ENCODE measurements around the gene FHOD1.

GRCh38 chr16:67247192-67248072 lies at the start of gene FHOD1:
- TF ChIP-seq EZH2 (IDR thresholded peaks at IDR 0.05; ENCODE audit: borderline replicate concordance, low read length), result no peak
- TF ChIP-seq, protein P1, sequence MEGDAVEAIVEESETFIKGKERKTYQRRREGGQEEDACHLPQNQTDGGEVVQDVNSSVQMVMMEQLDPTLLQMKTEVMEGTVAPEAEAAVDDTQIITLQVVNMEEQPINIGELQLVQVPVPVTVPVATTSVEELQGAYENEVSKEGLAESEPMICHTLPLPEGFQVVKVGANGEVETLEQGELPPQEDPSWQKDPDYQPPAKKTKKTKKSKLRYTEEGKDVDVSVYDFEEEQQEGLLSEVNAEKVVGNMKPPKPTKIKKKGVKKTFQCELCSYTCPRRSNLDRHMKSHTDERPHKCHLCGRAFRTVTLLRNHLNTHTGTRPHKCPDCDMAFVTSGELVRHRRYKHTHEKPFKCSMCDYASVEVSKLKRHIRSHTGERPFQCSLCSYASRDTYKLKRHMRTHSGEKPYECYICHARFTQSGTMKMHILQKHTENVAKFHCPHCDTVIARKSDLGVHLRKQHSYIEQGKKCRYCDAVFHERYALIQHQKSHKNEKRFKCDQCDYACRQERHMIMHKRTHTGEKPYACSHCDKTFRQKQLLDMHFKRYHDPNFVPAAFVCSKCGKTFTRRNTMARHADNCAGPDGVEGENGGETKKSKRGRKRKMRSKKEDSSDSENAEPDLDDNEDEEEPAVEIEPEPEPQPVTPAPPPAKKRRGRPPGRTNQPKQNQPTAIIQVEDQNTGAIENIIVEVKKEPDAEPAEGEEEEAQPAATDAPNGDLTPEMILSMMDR (IDR thresholded peaks at IDR 0.05; ENCODE audit: low read length), result no peak
